Cardiac muscle cell (in vitro differentiated cells and primary cell): ENCODE measurements around the gene ARHGAP26. TPM values are rescaled to one million over a fixed set of nuclear protein-coding genes. Genes with fewer than 3 reads are reported as not detected.

Experiments used
- DNase-seq, 2 donors: peaks; one replicate each; pipeline versions ENCODE4 v3.0.0 to v3.0.0-alpha.2; 2010 to 2017; ENCODE audit warnings: low read depth in 1 of 2, low spot score in 1 of 2
- H3K27ac ChIP-seq: fragments of 200-600 bp; sonication (generic); 2 replicates; pipeline ENCODE4 v1.5.1; 2016
- H3K27me3 ChIP-seq: fragments of 200-600 bp; sonication (generic); 2 replicates; pipeline ENCODE4 v1.6.0; 2016; ENCODE audit warnings: control low read depth
- H3K36me3 ChIP-seq: fragments of 200-600 bp; sonication (generic); 2 replicates; pipeline ENCODE4 v1.5.1; 2016; ENCODE audit warnings: control low read depth
- H3K4me1 ChIP-seq: fragments of 200-600 bp; sonication (generic); 2 replicates; pipeline ENCODE4 v1.8.1; 2017; ENCODE audit warnings: low read depth, mild to moderate bottlenecking, mixed run types
- H3K4me3 ChIP-seq: fragments of 200-600 bp; sonication (generic); 2 replicates; pipeline ENCODE4 v1.5.1; 2016; ENCODE audit warnings: mild to moderate bottlenecking
- H3K9me3 ChIP-seq: fragments of 200-600 bp; sonication (generic); 2 replicates; pipeline ENCODE4 v1.5.1; 2017; ENCODE audit warnings: low read depth, mild to moderate bottlenecking, control low read depth
- CTCF ChIP-seq: IDR thresholded peaks from 2 replicates; pipeline ENCODE4 v1.5.1; 2012; ENCODE audit warnings: low read depth, mild to moderate bottlenecking, low read length
- polyA plus RNA-seq: library from polyadenylated mRNA; unstranded; fragments of >200 nt; fragmentation: Nextera tagmentation; extraction: Ambion mirVana; gene quantifications from 2 replicates; pipeline ENCODE4 v1.2.1, GENCODE V29; 2016
- total RNA-seq: library from RNA; depleted of rRNA; stranded (reverse); fragments of >200 nt; gene quantifications from 2 replicates; pipeline ENCODE4 v1.2.3, GENCODE V29; 2016

ARHGAP26 gene
- total and polyA plus RNA-seq, 2 experiments from 2014 or later = 12.7 to 16.2 TPM

- Histone ChIP-seq H3K9me3 (no peaks in the 10 kb centered on the region), H3K27me3 (no peaks in the 10 kb centered on the region), H3K27ac (no peak overlapping the region), H3K4me1 (peaks cover 16% of the 10 kb centered on the region), H3K36me3 (no peaks in the 10 kb centered on the region), H3K4me3 (no peak overlapping the region)
- no peak for DNase-seq
- TF ChIP-seq CTCF = no peak
Measured at GRCh38 chr5:142810743-142811290, 40.6 kb downstream of the ARHGAP26 start.

GRCh38 chr5:142811866-142812557 lies 41.8 kb downstream of the ARHGAP26 start:
- no peak for DNase-seq
- no peaks in the 10 kb centered on the region for H3K36me3 ChIP-seq
- TF ChIP-seq CTCF = no peak
- H3K27me3 ChIP-seq = no peaks in the 10 kb centered on the region
- no peaks in the 10 kb centered on the region for H3K9me3 ChIP-seq
- H3K4me1 ChIP-seq = peaks cover 19% of the 10 kb centered on the region
- H3K4me3 ChIP-seq = no peak overlapping the region
- no peak overlapping the region for H3K27ac ChIP-seq

- TF ChIP-seq CTCF = no peak
Measured at GRCh38 chr5:142813220-142813619, 43.0 kb downstream of the ARHGAP26 start.

GRCh38 chr5:142814122-142814521 lies 43.9 kb downstream of the ARHGAP26 start:
- no peak overlapping the region for H3K27ac ChIP-seq
- H3K36me3 ChIP-seq = no peaks in the 10 kb centered on the region
- no peaks in the 10 kb centered on the region for H3K9me3 ChIP-seq
- no peaks in the 10 kb centered on the region for H3K27me3 ChIP-seq
- peaks cover 14% of the 10 kb centered on the region for H3K4me1 ChIP-seq
- no peak for TF ChIP-seq CTCF
- no peak overlapping the region for H3K4me3 ChIP-seq
- peak in 1 of 2 donors; percentile 43 for DNase-seq

More at GRCh38 chr5:142813220-142813619, 43.0 kb downstream of the ARHGAP26 start:
- no peaks in the 10 kb centered on the region for H3K36me3 ChIP-seq
- no peak overlapping the region for H3K4me3 ChIP-seq
- H3K4me1 ChIP-seq = peaks cover 11% of the 10 kb centered on the region
- H3K27me3 ChIP-seq = no peaks in the 10 kb centered on the region
- no peak for DNase-seq
- no peaks in the 10 kb centered on the region for H3K9me3 ChIP-seq
- H3K27ac ChIP-seq = no peak overlapping the region

GRCh38 chr5:142815469-142815868 lies 45.3 kb downstream of the ARHGAP26 start:
- Histone ChIP-seq H3K9me3 (no peaks in the 10 kb centered on the region), H3K4me3 (no peak overlapping the region), H3K36me3 (no peaks in the 10 kb centered on the region), H3K4me1 (peaks cover 14% of the 10 kb centered on the region), H3K27me3 (no peaks in the 10 kb centered on the region), H3K27ac (no peak overlapping the region)
- TF ChIP-seq CTCF = no peak
- DNase-seq = no peak
